Stimulated activated CD8-positive, alpha-beta memory T cell treated with anti-CD3 and anti-CD28 coated beads, Interleukin-2, amount 100 ng/mL, for 48 hours (primary cell): ENCODE measurements around the gene SRSF5.

ENCODE experiments used
- DNase-seq, 2 donors: peaks; one replicate each; pipeline ENCODE4 v3.0.0-alpha.2; 2020; ENCODE audit warnings: low read depth in 2 of 2

SRSF5 gene

GRCh38 chr14:69770559-69770958 is 3.6 kb downstream of the SRSF5 start:
- no peak for DNase-seq

- DNase-seq, result no peak
Observed at GRCh38 chr14:69771136-69771535, 4.2 kb downstream of the SRSF5 start.

- DNase-seq, result no peak
Observed at GRCh38 chr14:69772082-69773017, 5.4 kb downstream of the SRSF5 start.

- no peak for DNase-seq
Observed at GRCh38 chr14:69773571-69774276, 6.8 kb downstream of the SRSF5 start.

- no peak for DNase-seq
Observed at GRCh38 chr14:69775012-69775411, 8.1 kb downstream of the SRSF5 start.

GRCh38 chr14:69776875-69777453 is 10.0 kb downstream of the SRSF5 start:
- no peak for DNase-seq

- DNase-seq, result no peak
Observed at GRCh38 chr14:69779088-69779487, 12.1 kb downstream of the SRSF5 start.

GRCh38 chr14:69780092-69780491 is 13.2 kb downstream of the SRSF5 start:
- no peak for DNase-seq

GRCh38 chr14:69780952-69781351 is 14.0 kb downstream of the SRSF5 start:
- DNase-seq, result no peak

- no peak for DNase-seq
Observed at GRCh38 chr14:69784942-69785341, 18.0 kb downstream of the SRSF5 start.

GRCh38 chr14:69786603-69787002 is 19.7 kb downstream of the SRSF5 start:
- no peak for DNase-seq

- no peak for DNase-seq
Observed at GRCh38 chr14:69789118-69789640, 22.2 kb downstream of the SRSF5 start.

- DNase-seq, result no peak
Observed at GRCh38 chr14:69792887-69793421, 26.0 kb downstream of the SRSF5 start.

- DNase-seq, result no peak
Observed at GRCh38 chr14:69794791-69795190, 27.8 kb downstream of the SRSF5 start.

GRCh38 chr14:69795691-69796090 is 28.7 kb downstream of the SRSF5 start:
- no peak for DNase-seq

GRCh38 chr14:69796797-69797500 is 30.0 kb downstream of the SRSF5 start, which contains the start of gene SLC10A1:
TSS of gene SLC10A1 (minus strand) at chr14:69797241. CDS start at chr14:69797155, 86 bp downstream.
- DNase-seq, result no peak

GRCh38 chr14:69797573-69798338 is 30.8 kb downstream of the SRSF5 start:
- no peak for DNase-seq

- no peak for DNase-seq
Observed at GRCh38 chr14:69798339-69798735, 31.4 kb downstream of the SRSF5 start.

- DNase-seq, result no peak
Observed at GRCh38 chr14:69803753-69804152, 36.8 kb downstream of the SRSF5 start.

GRCh38 chr14:69804902-69805301 is 38.0 kb downstream of the SRSF5 start:
- no peak for DNase-seq

- DNase-seq, result no peak
Observed at GRCh38 chr14:69807192-69807591, 40.2 kb downstream of the SRSF5 start.
